Keratinocyte (primary cell): Measurements from ENCODE around the gene ZNF33A. TPM values are rescaled to one million over a fixed set of nuclear protein-coding genes. Genes with fewer than 3 reads are reported as not detected.

Experiments
- DNase-seq: peaks from one replicate; pipeline ENCODE4 v3.0.0-alpha.2; 2011; ENCODE audit warnings: low read depth, missing footprints, low spot score
- FAIRE-seq: peaks from 2 replicates; lab custom pipeline; 2011; peaks lifted over from hg19 to GRCh38; lab: Jason Lieb, UNC
- H2AFZ ChIP-seq: 2 replicates; pipeline ENCODE4 v1.6.0; 2012; ENCODE audit warnings: low read length, control low read depth, inconsistent platforms; ENCODE audit not compliant: control insufficient read depth
- H3K27ac ChIP-seq: 2 replicates; pipeline ENCODE4 v1.5.1; 2011; ENCODE audit warnings: low read length; ENCODE audit not compliant: control insufficient read depth, insufficient read depth
- H3K27me3 ChIP-seq: 3 replicates; pipeline ENCODE4 v1.6.0; 2011; ENCODE audit warnings: low read length; ENCODE audit not compliant: control insufficient read depth, insufficient read depth; ENCODE audit errors: extremely low read depth
- H3K36me3 ChIP-seq, 2 experiments: 2 replicates in 1 of 2; 3 replicates in 1 of 2; pipeline ENCODE4 v1.5.1; 2011; ENCODE audit warnings: low read length in 2 of 2, mild to moderate bottlenecking in 1 of 2; ENCODE audit not compliant: control insufficient read depth in 2 of 2, insufficient read depth in 2 of 2; ENCODE audit errors: extremely low read depth in 1 of 2
- H3K4me1 ChIP-seq: 3 replicates; pipeline ENCODE4 v1.5.1; 2011; ENCODE audit warnings: low read length; ENCODE audit not compliant: control insufficient read depth, insufficient read depth; ENCODE audit errors: extremely low read depth
- H3K4me2 ChIP-seq: 3 replicates; pipeline ENCODE4 v1.6.0; 2011; ENCODE audit warnings: low read depth, low read length; ENCODE audit not compliant: control insufficient read depth, insufficient read depth; ENCODE audit errors: extremely low read depth
- H3K4me3 ChIP-seq, 3 experiments: fragments of 200-600 bp in 1 of 3; sonication (generic) in 1 of 3; 2 replicates in 2 of 3; 3 replicates in 1 of 3; pipeline ENCODE4 v1.5.1; 2011 to 2016; ENCODE audit warnings: low read length in 3 of 3, mild to moderate bottlenecking in 3 of 3, control low read depth in 2 of 3, inconsistent platforms in 1 of 3, low read depth in 1 of 3, mixed read lengths in 1 of 3, mixed run types in 1 of 3, moderate library complexity in 1 of 3; ENCODE audit not compliant: control insufficient read depth in 2 of 3, insufficient read depth in 2 of 3; ENCODE audit errors: extremely low read depth in 1 of 3
- H3K79me2 ChIP-seq: 2 replicates; pipeline ENCODE4 v1.6.0; 2012; ENCODE audit warnings: low read length; ENCODE audit not compliant: control insufficient read depth, insufficient read depth
- H3K9ac ChIP-seq: 3 replicates; pipeline ENCODE4 v1.6.0; 2011; ENCODE audit warnings: low read length; ENCODE audit not compliant: control insufficient read depth, insufficient read depth; ENCODE audit errors: extremely low read depth
- H3K9me1 ChIP-seq: 3 replicates; pipeline ENCODE4 v1.6.0; 2011; ENCODE audit warnings: low read length; ENCODE audit not compliant: control insufficient read depth, insufficient read depth; ENCODE audit errors: extremely low read depth
- H3K9me3 ChIP-seq: 2 replicates; pipeline ENCODE4 v1.5.1; 2012; ENCODE audit warnings: low read depth, low read length; ENCODE audit not compliant: control insufficient read depth
- H4K20me1 ChIP-seq: 3 replicates; pipeline ENCODE4 v1.6.0; 2011; ENCODE audit warnings: low read length; ENCODE audit not compliant: control insufficient read depth, insufficient read depth; ENCODE audit errors: extremely low read depth
- CTCF ChIP-seq, 3 experiments: IDR thresholded peaks in 1 of 3; conservative IDR thresholded peaks in 1 of 3; optimal IDR thresholded peaks in 1 of 3; 2 replicates in 2 of 3; 3 replicates in 1 of 3; pipeline versions ENCODE3 to v1.5.1; 2011; ENCODE audit warnings: low read length in 3 of 3, mild to moderate bottlenecking in 3 of 3, moderate library complexity in 2 of 3, control low read depth in 1 of 3, inconsistent platforms in 1 of 3; ENCODE audit not compliant: insufficient read depth in 2 of 3; ENCODE audit errors: extremely low read depth in 1 of 3
- EZH2 ChIP-seq: IDR thresholded peaks from one replicate; pipeline ENCODE4 v1.6.1; 2012; ENCODE audit warnings: inconsistent platforms, mild to moderate bottlenecking, low read length, moderate library complexity
- dilution Hi-C: fragments of 300-500 bp; cut with MboI; formaldehyde crosslinking; loops from one replicate; pipeline ENCODE4 v1.7.0; 2020; ENCODE audit warnings: low sequenced_read_pairs; ENCODE audit not compliant: extremely low pct_ligation_motif_present
- polyA plus RNA-seq, 5 experiments: library from polyadenylated mRNA; depleted of rRNA in 3 of 5; stranded (reverse) in 3 of 5; stranded (forward) in 1 of 5; unstranded in 1 of 5; fragments of >200 nt; gene quantifications; 1 replicate in 1 of 5; 2 replicates in 3 of 5; 3 replicates in 1 of 5; pipeline versions ENCODE4 v1.2.1 to v1.2.3, GENCODE V29; 2011 to 2012; ENCODE audit warnings: missing spikeins in 2 of 5, low read depth in 1 of 5, low replicate concordance in 1 of 5

ZNF33A gene
- polyA plus RNA-seq, 1 donor (not counting 4 experiments of a cell fraction or from before 2014, with no cell fraction given), result 14.3 TPM

DNA sequence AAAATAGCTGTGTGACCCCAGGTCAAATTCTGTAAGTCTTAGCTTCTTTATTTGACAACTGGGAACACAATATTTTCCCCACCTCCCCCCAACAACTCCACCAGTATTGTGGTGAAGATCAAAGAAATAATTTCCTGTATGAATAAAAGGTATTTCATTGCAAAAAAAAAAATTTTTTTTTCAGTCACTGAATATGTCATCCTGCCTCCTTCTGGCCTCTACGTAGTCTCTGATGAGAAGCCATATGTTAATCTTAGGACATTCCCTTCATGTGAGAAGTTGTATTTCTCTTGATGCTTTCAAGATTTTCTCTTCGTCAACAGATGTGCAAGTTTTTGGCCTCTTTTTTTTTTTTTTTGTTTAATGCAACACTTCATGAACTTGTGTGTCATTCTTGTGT, 33.0 kb downstream of the ZNF33A start:
- Histone ChIP-seq H3K36me3 (peaks cover 0 to 3% of the 10 kb centered on the region in 2 experiments), H3K4me1 (no peaks in the 10 kb centered on the region), H3K4me2 (no peak overlapping the region), H3K4me3 (no peak overlapping the region), H2AFZ (no peak overlapping the region), H3K27me3 (no peaks in the 10 kb centered on the region), H3K9me1 (no peaks in the 10 kb centered on the region), H3K27ac (no peak overlapping the region), H3K9ac (no peak overlapping the region), H4K20me1 (no peaks in the 10 kb centered on the region), H3K9me3 (no peaks in the 10 kb centered on the region), H3K79me2 (no peaks in the 10 kb centered on the region)
- FAIRE-seq (no peak), DNase-seq (no peak)
- TF ChIP-seq CTCF (optimal IDR thresholded peaks at IDR 0.05 in 1 of 3, IDR thresholded peaks at IDR 0.05 in 1 of 3, conservative IDR thresholded peaks at IDR 0.05 in 1 of 3; ENCODE audit: extremely low read depth in 1 of 3, insufficient read depth in 2 of 3, low read length in 3 of 3), result no peak
- dilution Hi-C loops, result no loop called here

DNA sequence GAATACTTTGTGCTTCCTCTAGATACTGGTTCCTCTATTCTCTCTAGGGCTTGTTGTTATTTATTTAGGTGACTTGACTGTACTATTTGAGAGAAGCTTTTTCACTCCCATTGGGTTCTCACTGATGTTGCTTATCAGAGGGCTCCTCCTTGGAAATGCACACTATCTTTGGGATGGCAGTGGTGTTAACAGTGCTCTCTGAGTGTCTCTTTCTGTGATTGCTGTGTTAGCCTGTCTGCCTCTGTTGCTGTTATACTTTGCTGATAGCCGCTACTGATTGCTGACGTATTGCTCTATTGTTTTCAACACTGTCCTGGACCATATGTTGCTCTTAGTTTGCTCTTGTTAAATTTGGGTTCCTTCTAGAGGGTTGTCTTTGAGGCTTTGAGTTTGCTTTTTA, 34.7 kb downstream of the ZNF33A start:
- no peak for FAIRE-seq
- peaks cover 0 to 3% of the 10 kb centered on the region in 2 experiments for H3K36me3 ChIP-seq

More for the DNA sequence above, 34.7 kb downstream of the ZNF33A start:
- no peaks in the 10 kb centered on the region for H3K4me1 ChIP-seq
- no peak overlapping the region for H3K4me3 ChIP-seq
- dilution Hi-C loops, result no loop called here
- no peak overlapping the region for H2AFZ ChIP-seq
- H3K27ac ChIP-seq, result no peak overlapping the region
- H4K20me1 ChIP-seq, result no peaks in the 10 kb centered on the region
- H3K27me3 ChIP-seq, result no peaks in the 10 kb centered on the region
- H3K9me3 ChIP-seq, result no peaks in the 10 kb centered on the region
- no peaks in the 10 kb centered on the region for H3K9me1 ChIP-seq
- no peak for DNase-seq
- H3K9ac ChIP-seq, result no peak overlapping the region
- TF ChIP-seq EZH2 (no peak), CTCF (optimal IDR thresholded peaks at IDR 0.05 in 1 of 3, IDR thresholded peaks at IDR 0.05 in 1 of 3, conservative IDR thresholded peaks at IDR 0.05 in 1 of 3; ENCODE audit: extremely low read depth in 1 of 3, insufficient read depth in 2 of 3, low read length in 3 of 3) (no peak)
- H3K4me2 ChIP-seq, result no peak overlapping the region
- no peaks in the 10 kb centered on the region for H3K79me2 ChIP-seq
